Activated T-cell treated with anti-CD3 and anti-CD28 coated beads, Interleukin-2, amount 50 U/mL, for 24 hours (primary cell): Measurements from ENCODE around the gene DARS1.
A peak's percentile ranks its signal among the peaks of the same experiment; 100 is the strongest.
"Not testable (repeated sequence)": the region's sequence is repeated elsewhere in the genome, so short reads cannot be mapped to it uniquely, and the experiment has no call there.

Experiments used
- DNase-seq: peaks from one replicate; pipeline ENCODE4 v3.0.0-alpha.2; 2020
- H3K27ac Mint-ChIP-seq: 2 replicates; pipeline ENCODE4 v1.8.0; 2020; ENCODE audit warnings: mild to moderate bottlenecking, mixed read lengths
- H3K27me3 Mint-ChIP-seq: 2 replicates; pipeline ENCODE4 v1.8.0; 2020; ENCODE audit warnings: mixed read lengths
- H3K36me3 Mint-ChIP-seq: 2 replicates; pipeline ENCODE4 v1.8.0; 2020; ENCODE audit warnings: low read depth, mixed read lengths
- H3K4me1 Mint-ChIP-seq: 2 replicates; pipeline ENCODE4 v1.8.0; 2020; ENCODE audit warnings: low read depth, mixed read lengths
- H3K4me3 Mint-ChIP-seq: 2 replicates; pipeline ENCODE4 v1.8.0; 2020; ENCODE audit warnings: mild to moderate bottlenecking, moderate library complexity, mixed read lengths
- H3K9me3 Mint-ChIP-seq: 2 replicates; pipeline ENCODE4 v1.8.0; 2020; ENCODE audit warnings: mixed read lengths

The DARS1 gene

GRCh38 chr2:135980434-135981079 lies 4.9 kb downstream of the DARS1 start:
- Mint-ChIP-seq H3K4me1 (peaks cover 63% of the 10 kb centered on the region), H3K27ac (peak overlapping the region; percentile 38), H3K36me3 (peaks cover 85% of the 10 kb centered on the region), H3K9me3 (no peaks in the 10 kb centered on the region), H3K4me3 (no peak overlapping the region), H3K27me3 (no peaks in the 10 kb centered on the region)
- no peak for DNase-seq

- no peaks in the 10 kb centered on the region for H3K9me3 Mint-ChIP-seq
- H3K4me1 Mint-ChIP-seq = peaks cover 66% of the 10 kb centered on the region
- DNase-seq = no peak
- no peaks in the 10 kb centered on the region for H3K27me3 Mint-ChIP-seq
- H3K27ac Mint-ChIP-seq = no peak overlapping the region
- H3K36me3 Mint-ChIP-seq = peaks cover 89% of the 10 kb centered on the region
- H3K4me3 Mint-ChIP-seq = no peak overlapping the region
These were observed 9.7 kb downstream of the DARS1 start for GRCh38 chr2:135975702-135976101.

GRCh38 chr2:135974036-135974435 lies 11.4 kb downstream of the DARS1 start:
- no peak overlapping the region for H3K4me3 Mint-ChIP-seq
- DNase-seq = no peak
- no peaks in the 10 kb centered on the region for H3K9me3 Mint-ChIP-seq
- no peak overlapping the region for H3K27ac Mint-ChIP-seq
- H3K4me1 Mint-ChIP-seq = peaks cover 63% of the 10 kb centered on the region
- no peaks in the 10 kb centered on the region for H3K27me3 Mint-ChIP-seq
- H3K36me3 Mint-ChIP-seq = peaks cover 90% of the 10 kb centered on the region

GRCh38 chr2:135969655-135970387 lies 15.6 kb downstream of the DARS1 start:
- peaks cover 91% of the 10 kb centered on the region for H3K36me3 Mint-ChIP-seq

GRCh38 chr2:135965756-135966155 lies 19.7 kb downstream of the DARS1 start:
- Mint-ChIP-seq H3K27ac (no peak overlapping the region), H3K9me3 (no peaks in the 10 kb centered on the region), H3K4me3 (no peak overlapping the region)

More at GRCh38 chr2:135969655-135970387, 15.6 kb downstream of the DARS1 start:
- Mint-ChIP-seq H3K27me3 (no peaks in the 10 kb centered on the region), H3K4me1 (peaks cover 63% of the 10 kb centered on the region), H3K4me3 (no peak overlapping the region), H3K9me3 (no peaks in the 10 kb centered on the region), H3K27ac (no peak overlapping the region)
- DNase-seq = no peak

GRCh38 chr2:135964404-135964803 lies 21.0 kb downstream of the DARS1 start:
- not testable (repeated sequence) for H3K9me3 Mint-ChIP-seq, H3K27me3 Mint-ChIP-seq, H3K4me3 Mint-ChIP-seq, DNase-seq
- peaks cover 84% of the 10 kb centered on the region for H3K36me3 Mint-ChIP-seq
- H3K27ac Mint-ChIP-seq = peak overlapping the region; percentile 11
- peaks cover 65% of the 10 kb centered on the region for H3K4me1 Mint-ChIP-seq

More at GRCh38 chr2:135965756-135966155, 19.7 kb downstream of the DARS1 start:
- no peaks in the 10 kb centered on the region for H3K27me3 Mint-ChIP-seq
- peaks cover 84% of the 10 kb centered on the region for H3K36me3 Mint-ChIP-seq
- DNase-seq = no peak
- H3K4me1 Mint-ChIP-seq = peaks cover 65% of the 10 kb centered on the region

- DNase-seq = no peak
- H3K4me1 Mint-ChIP-seq = peaks cover 66% of the 10 kb centered on the region
- H3K9me3 Mint-ChIP-seq = no peaks in the 10 kb centered on the region
- peaks cover 83% of the 10 kb centered on the region for H3K36me3 Mint-ChIP-seq
- H3K4me3 Mint-ChIP-seq = no peak overlapping the region
- H3K27me3 Mint-ChIP-seq = no peaks in the 10 kb centered on the region
- H3K27ac Mint-ChIP-seq = peak overlapping the region; percentile 37
These were observed 21.6 kb downstream of the DARS1 start for GRCh38 chr2:135963841-135964240.

- H3K4me3 Mint-ChIP-seq = peak overlapping the region; percentile 61
- peak overlapping the region; percentile 89 for H3K27ac Mint-ChIP-seq
- peaks cover 80% of the 10 kb centered on the region for H3K36me3 Mint-ChIP-seq
- H3K4me1 Mint-ChIP-seq = peaks cover 60% of the 10 kb centered on the region
- no peaks in the 10 kb centered on the region for H3K27me3 Mint-ChIP-seq
- no peaks in the 10 kb centered on the region for H3K9me3 Mint-ChIP-seq
- no peak for DNase-seq
These were observed 22.9 kb downstream of the DARS1 start for GRCh38 chr2:135962366-135963123.

GRCh38 chr2:135960656-135961551 lies 24.5 kb downstream of the DARS1 start:
- H3K36me3 Mint-ChIP-seq = peaks cover 80% of the 10 kb centered on the region
- H3K27ac Mint-ChIP-seq = peak overlapping the region; percentile 89
- no peaks in the 10 kb centered on the region for H3K27me3 Mint-ChIP-seq
- peak overlapping the region; percentile 8 for H3K4me3 Mint-ChIP-seq
- DNase-seq = no peak
- H3K9me3 Mint-ChIP-seq = no peaks in the 10 kb centered on the region
- H3K4me1 Mint-ChIP-seq = peaks cover 59% of the 10 kb centered on the region

- Mint-ChIP-seq H3K36me3 (peaks cover 83% of the 10 kb centered on the region), H3K9me3 (no peaks in the 10 kb centered on the region), H3K4me3 (no peak overlapping the region), H3K4me1 (peaks cover 61% of the 10 kb centered on the region), H3K27me3 (no peaks in the 10 kb centered on the region), H3K27ac (peak overlapping the region; percentile 34)
- no peak for DNase-seq
These were observed 25.3 kb downstream of the DARS1 start for GRCh38 chr2:135960150-135960549.

GRCh38 chr2:135958927-135959326 lies 26.5 kb downstream of the DARS1 start:
- H3K4me3 Mint-ChIP-seq, H3K9me3 Mint-ChIP-seq, H3K27ac Mint-ChIP-seq, H3K27me3 Mint-ChIP-seq, DNase-seq: not testable (repeated sequence)
- peaks cover 84% of the 10 kb centered on the region for H3K36me3 Mint-ChIP-seq
- H3K4me1 Mint-ChIP-seq = peaks cover 62% of the 10 kb centered on the region

GRCh38 chr2:135954020-135954601 lies 31.3 kb downstream of the DARS1 start:
- no peaks in the 10 kb centered on the region for H3K27me3 Mint-ChIP-seq
- H3K36me3 Mint-ChIP-seq = peaks cover 83% of the 10 kb centered on the region
- H3K9me3 Mint-ChIP-seq = peaks cover 10% of the 10 kb centered on the region
- H3K4me3 Mint-ChIP-seq = no peak overlapping the region
- H3K27ac Mint-ChIP-seq = no peak overlapping the region
- peaks cover 52% of the 10 kb centered on the region for H3K4me1 Mint-ChIP-seq
- no peak for DNase-seq

GRCh38 chr2:135952891-135953290 lies 32.5 kb downstream of the DARS1 start:
- DNase-seq = no peak
- Mint-ChIP-seq H3K27ac (no peak overlapping the region), H3K27me3 (no peaks in the 10 kb centered on the region), H3K4me3 (no peak overlapping the region), H3K9me3 (peaks cover 10% of the 10 kb centered on the region), H3K36me3 (peaks cover 80% of the 10 kb centered on the region), H3K4me1 (peaks cover 63% of the 10 kb centered on the region)
